NCI-H2171 treated with DMSO at 0.1 percent for 48 hours (cell line): Measurements from ENCODE around the gene PPARD.
"Not testable (repeated sequence)": the region's sequence is repeated elsewhere in the genome, so short reads cannot be mapped to it uniquely, and the experiment has no call there.

Experiments used
- DNase-seq: peaks from one replicate; lab custom pipeline; 2025; lab: John Stamatoyannopoulos, UW

Gene PPARD

DNA sequence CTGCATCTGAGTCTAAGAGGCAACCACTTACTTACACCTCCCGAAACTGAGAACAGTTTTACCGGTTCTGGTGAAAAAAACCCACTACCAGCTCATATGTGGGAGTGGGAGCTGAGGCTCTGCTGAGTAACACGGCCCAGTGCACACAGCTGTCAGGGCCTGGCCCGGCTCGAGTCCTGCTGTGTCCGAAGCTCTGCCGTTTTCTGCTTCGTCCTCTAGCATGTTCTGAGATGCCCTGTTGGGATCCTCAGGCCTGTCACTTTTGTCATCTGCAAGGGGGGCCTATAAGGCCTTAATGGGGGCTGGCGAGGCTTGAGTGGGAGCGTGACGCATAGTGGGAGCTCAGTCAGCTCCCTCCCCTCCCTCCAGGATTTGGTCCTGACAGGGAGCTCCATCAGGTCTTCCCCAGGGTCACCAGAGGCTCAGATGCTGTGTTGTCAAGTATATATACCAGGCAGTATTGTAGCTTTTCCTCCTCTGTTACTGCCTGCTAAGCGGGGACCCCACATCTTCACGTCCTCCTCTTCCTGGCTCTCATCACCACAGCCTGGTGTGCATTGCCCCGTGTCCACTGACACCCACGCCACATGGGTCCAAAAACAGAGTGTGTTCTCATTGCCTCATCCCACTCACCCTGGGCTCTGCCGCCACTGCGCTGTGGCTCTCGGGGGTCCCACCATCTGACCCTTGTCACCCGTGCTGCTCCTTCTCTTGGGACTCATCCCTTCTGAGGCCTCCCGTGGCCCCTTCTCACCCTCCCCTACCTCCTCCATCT lies 64.5 kb downstream of the PPARD start:
- no peak for DNase-seq

DNA sequence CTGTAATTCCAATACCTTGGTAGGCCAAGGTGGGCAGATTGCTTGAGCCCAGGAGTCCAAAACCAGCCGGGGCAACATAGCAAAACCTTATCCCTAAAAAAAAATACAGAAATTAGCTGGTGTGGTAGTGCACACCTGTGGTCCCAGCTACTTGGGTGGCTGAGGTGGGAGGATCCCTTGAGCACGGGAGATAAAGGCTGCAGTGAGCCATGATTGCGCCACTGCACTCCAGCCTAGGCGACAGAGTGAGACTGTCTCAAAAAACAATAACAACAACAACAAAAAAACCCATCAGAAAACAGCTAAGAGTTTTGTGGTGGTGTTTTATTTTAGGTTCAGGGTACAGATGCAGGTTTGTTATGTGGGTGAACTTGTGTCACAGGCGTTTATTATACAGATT lies 66.9 kb downstream of the PPARD start:
- no peak for DNase-seq

- no peak for DNase-seq
Observed at GRCh38 chr6:35410131-35410530, 67.8 kb downstream of the PPARD start.

DNA sequence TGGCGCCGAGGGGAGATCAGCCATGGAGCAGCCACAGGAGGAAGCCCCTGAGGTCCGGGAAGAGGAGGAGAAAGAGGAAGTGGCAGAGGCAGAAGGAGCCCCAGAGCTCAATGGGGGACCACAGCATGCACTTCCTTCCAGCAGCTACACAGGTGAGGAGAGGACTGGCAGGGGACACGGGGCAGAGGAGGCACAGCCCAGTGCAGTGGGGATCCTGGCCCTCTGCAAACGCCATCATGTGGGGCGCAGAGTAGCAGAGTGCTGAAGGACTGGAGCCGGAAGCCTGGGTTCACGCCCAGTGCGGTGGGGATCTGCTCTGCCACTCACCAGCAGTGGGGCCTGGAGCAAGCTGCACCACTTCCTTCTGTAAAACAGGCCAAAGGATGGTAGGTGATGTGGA lies 68.7 kb downstream of the PPARD start:
- no peak for DNase-seq

DNA sequence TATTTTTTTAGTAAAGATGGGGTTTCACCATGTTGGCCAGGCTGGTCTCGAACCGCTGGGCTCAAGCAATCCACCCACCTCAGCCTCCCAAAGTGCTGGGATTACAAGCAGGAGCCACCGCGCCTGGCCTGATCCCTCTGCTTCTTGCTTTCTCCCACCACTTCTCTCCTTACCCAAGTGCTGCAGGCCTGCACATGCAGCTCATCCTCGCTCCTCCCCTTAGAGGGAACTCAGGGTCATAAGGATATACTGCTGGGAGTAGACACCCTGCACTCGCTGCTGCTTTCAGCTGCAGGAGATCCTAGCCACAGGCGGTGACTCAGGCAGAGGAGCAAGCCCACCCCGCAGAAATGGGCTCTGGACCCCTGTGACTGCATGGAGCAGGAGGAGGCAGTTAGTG lies 69.7 kb downstream of the PPARD start:
- no peak for DNase-seq

- DNase-seq, result peak; percentile 12
Observed at GRCh38 chr6:35413911-35414310, 71.6 kb downstream of the PPARD start.

- peak; percentile 19 for DNase-seq
Observed at GRCh38 chr6:35415065-35415891, 72.9 kb downstream of the PPARD start.

DNA sequence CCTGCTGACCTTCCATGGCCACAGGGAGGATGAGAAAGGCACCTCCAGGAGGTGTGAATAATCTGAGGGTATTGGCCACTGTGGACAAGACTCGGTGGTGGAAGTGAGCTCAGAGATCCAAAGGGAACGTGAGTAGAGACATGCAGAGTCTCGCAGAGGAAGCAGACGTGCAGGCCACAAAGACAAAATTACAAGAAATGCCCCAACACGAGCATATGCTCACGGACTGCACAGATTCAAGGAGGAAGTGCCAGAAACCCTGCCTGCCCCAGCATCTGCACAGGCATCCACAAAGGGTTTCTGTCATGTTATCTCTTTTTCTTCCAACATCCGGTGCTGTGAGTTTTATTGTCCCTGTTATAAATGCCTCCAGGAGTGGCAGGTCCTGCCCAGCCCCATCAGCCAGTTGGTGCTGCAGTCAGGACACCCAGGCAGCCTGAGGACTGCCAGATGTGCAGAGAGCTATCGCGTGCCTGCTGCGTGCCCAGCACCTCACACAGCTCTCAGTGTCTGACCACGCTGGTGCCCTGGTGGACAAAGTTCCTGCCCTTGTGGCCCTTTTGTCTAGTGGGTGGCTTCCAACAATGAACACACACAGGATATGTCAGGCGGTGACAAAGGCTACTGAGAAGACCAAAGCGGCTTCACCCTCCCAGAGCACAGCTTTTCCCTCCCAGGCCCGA lies 75.8 kb downstream of the PPARD start:
- DNase-seq, result no peak

GRCh38 chr6:35419417-35419816 lies 77.1 kb downstream of the PPARD start:
- DNase-seq, result no peak

DNA sequence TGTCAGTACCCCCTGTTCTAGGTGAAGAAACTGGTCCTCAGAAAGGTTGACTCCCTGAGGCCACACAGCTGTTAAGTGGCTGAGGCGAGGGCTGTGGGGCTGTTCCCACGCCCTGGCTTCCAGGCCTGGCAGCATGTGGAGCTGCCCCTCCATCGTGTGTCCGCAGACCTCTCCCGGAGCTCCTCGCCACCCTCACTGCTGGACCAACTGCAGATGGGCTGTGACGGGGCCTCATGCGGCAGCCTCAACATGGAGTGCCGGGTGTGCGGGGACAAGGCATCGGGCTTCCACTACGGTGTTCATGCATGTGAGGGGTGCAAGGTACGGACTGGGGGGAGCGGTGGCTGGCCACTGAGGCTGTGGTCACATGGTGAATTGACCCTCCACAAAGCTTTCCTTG lies 77.6 kb downstream of the PPARD start:
- DNase-seq, result no peak

DNA sequence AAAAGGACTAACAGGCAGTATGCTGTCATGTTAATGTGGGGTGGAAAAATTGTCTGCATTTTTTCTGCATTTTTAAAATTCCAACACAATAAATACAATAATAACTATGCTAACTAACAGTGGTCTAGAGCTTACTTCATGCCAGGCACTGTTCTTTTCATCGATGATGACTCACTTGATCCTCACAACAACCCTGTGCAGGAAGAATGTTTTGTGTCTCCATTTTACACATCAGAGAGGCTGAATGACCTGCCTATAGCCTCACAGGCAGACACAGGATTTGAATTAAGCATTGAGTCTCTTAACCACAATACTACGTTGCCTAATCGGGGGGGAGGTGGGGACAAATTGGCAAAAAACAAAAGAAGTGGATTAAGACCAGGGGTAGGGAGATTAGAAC lies 82.9 kb downstream of the PPARD start:
- DNase-seq, result no peak

DNA sequence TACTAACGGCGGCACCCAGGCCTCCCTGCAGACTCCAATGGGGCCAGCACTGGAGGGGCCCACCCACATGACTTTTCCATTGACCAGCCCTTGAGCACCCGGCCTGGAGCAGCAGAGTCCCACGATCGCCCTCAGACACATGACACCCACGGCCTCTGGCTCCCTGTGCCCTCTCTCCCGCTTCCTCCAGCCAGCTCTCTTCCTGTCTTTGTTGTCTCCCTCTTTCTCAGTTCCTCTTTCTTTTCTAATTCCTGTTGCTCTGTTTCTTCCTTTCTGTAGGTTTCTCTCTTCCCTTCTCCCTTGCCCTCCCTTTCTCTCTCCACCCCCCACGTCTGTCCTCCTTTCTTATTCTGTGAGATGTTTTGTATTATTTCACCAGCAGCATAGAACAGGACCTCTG lies 83.7 kb downstream of the PPARD start:
- no peak for DNase-seq

- DNase-seq, result no peak
Observed at GRCh38 chr6:35427435-35427834, 85.1 kb downstream of the PPARD start.

DNA sequence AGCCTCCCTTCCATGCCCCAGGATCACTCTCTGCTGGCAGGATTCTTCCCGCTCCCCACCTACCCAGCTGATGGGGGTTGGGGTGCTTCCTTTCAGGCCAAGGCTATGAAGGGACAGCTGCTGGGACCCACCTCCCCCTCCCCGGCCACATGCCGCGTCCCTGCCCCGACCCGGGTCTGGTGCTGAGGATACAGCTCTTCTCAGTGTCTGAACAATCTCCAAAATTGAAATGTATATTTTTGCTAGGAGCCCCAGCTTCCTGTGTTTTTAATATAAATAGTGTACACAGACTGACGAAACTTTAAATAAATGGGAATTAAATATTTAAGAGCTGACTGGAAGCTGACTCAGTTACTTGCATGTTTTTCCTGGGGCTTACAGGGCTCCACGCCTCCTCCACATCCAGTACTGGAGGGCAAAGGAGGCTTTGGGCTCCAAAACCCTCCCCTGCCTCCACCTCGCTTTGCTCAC lies 85.5 kb downstream of the PPARD start:
- no peak for DNase-seq

GRCh38 chr6:35428421-35429149 lies 86.2 kb downstream of the PPARD start:
- DNase-seq, result no peak

DNA sequence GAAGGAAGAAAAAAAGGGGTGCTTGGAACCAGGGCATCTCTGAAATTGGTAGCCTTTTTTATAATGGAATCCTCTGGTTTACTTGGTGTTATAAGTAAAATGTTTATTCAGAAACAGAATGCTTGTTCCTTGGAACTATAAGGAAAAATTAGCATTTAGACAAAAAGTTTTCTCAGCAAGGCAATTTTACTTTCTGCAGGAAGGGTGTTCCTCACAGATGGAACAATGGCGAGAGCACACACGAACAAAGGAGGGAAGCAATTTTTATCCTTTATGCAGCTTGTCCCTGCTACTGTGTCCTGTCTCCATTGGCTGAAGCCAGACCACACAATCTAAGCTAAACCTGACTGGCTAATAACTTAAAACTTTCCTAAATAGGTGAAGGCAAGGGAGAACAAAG lies 87.1 kb downstream of the PPARD start:
- no peak for DNase-seq

GRCh38 chr6:35432291-35432690 lies 89.9 kb downstream of the PPARD start:
- DNase-seq, result no peak

DNA sequence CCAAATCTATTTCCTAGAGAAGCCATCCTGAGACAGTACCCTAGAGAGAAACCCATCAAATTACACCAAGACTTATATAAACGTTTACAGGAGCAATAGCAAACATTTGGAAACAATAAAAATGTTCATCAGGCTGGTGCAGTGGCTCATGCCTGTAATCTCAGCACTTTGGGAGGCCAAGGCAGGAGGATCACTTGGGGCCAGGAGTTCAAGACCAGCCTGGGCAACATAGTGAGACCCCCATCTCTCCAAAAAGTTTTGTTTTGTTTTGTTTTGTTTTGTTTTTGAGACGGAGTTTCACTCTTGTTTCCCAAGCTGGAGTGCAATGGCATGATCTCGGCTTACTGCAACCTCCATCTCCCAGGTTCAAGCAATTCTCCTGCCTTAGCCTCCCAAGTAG lies 90.3 kb downstream of the PPARD start:
- not testable (repeated sequence) for DNase-seq

DNA sequence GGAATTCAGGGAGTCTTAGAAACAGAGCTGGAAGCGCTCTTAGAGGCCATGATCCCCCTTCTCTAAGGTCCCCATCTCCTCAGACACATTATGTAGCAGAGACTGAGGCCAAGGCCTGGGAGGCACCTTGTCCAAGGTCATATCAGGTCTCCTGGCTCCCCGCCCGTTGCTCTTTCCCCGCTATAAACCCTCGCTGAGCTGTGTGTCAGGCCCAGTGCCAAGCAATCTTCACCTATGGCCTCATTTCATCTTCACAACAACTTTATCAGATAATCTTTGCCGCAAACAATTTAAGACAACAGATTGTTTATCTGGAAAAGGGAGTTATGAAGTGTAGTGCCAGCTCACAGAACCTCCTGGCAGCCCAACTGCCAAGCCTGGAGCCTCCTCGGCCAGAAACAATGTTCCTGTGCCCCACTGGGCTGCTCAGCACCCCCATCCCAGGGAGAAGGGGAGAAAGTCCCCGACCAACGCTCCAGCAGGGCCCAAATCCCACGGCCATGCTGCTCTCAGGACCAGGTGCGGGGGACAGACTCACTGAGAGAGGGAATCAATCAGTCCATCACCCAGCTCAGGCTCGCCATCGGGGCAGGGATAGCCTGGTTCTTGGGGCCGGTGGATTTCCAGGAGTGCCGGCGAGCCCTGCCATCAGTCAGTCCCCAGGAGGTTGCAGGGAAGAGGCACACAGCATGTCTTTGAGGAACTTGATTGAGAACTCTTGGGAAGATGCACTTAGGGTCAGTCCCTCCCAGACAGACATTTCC lies 92.9 kb downstream of the PPARD start:
- DNase-seq, result peak; percentile 29

DNA sequence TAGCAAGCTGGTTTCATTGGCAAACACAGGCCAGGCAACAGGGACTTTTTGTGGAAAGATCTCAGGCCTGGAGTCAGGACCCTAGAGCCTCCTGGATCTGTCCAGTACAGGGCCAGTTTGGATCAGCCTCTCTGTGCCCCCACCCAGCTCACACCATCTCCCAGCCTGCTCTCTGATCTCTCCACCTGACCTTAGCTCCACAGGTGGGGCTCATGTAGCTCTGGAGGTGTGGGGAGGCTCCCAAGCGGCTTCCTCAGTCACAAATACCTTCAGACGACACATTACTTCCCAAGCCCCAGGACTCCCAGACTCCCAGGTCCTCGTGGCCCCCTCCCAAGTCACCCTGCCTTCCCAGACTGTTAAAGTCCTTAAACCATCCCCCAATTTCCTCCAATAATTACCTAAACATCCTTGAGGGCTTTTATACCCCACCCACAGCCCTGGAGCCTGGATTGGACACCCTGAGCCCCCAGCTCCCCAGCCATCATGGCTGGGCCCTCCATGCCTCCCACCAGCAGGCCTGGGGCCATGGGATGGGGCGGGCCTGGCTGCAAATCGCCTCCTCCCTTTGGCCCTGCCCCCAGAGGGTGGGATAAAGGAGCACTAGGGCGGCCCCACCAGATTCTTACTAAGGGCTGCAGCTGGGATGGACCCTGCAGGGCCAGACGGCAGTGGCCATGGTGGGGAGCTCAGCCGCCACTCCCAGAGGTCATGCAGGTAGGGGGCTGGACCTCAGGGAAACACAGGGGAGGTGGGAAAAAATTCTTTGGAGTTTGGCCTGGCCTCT lies 93.9 kb downstream of the PPARD start:
- DNase-seq, result no peak
